PFSK-1 (cell line): ENCODE results near the gene COX4I1.

Experiments
- FOXP2 ChIP-seq: optimal IDR thresholded peaks from 2 replicates; pipeline ENCODE3; 2011; ENCODE audit warnings: borderline replicate concordance, control low read depth, inconsistent platforms; ENCODE audit not compliant: insufficient read depth; ENCODE audit errors: extremely low read length, extremely low read depth
- POLR2AphosphoS5 ChIP-seq: IDR thresholded peaks from 2 replicates; pipeline ENCODE4 v1.6.1; 2012; ENCODE audit warnings: low read depth, mild to moderate bottlenecking, control low read depth, low read length, moderate library complexity
- REST ChIP-seq, 2 experiments: IDR thresholded peaks; 2 replicates each; pipeline versions ENCODE4 v1.6.1 to v1.8.0; 2011 to 2012; ENCODE audit warnings: low read depth in 2 of 2, low read length in 2 of 2, control low read depth in 1 of 2, inconsistent platforms in 1 of 2, mild to moderate bottlenecking in 1 of 2, moderate library complexity in 1 of 2; ENCODE audit not compliant: insufficient read depth in 1 of 2
- SIN3A ChIP-seq: IDR thresholded peaks from 2 replicates; pipeline ENCODE4 v1.6.1; 2012; ENCODE audit warnings: mild to moderate bottlenecking, low read length, moderate library complexity, borderline replicate concordance; ENCODE audit not compliant: insufficient read depth
- TAF1 ChIP-seq: IDR thresholded peaks from 2 replicates; pipeline ENCODE4 v1.6.1; 2012; ENCODE audit warnings: low read length, control low read depth, borderline replicate concordance; ENCODE audit not compliant: insufficient read depth

GRCh38 chr16:85835227-85835751 lies 35.8 kb downstream of the COX4I1 start:
- TF ChIP-seq REST (IDR thresholded peaks at IDR 0.05; ENCODE audit: insufficient read depth in 1 of 2, low read depth in 2 of 2, low read length in 2 of 2), result no peak
- TF ChIP-seq TAF1, result no peak
- no peak for TF ChIP-seq POLR2AphosphoS5
- no peak for TF ChIP-seq SIN3A
- no peak for TF ChIP-seq FOXP2
